Activated naive CD8-positive, alpha-beta T cell treated with anti-CD3 and anti-CD28 coated beads, Interleukin-2, amount 50 U/mL, for 16 hours (primary cell): ENCODE results near the gene TM4SF18.

Experiments used
- DNase-seq: peaks from one replicate; pipeline ENCODE4 v3.0.0-alpha.2; 2020; ENCODE audit warnings: low read depth, low spot score

TM4SF18 gene

GRCh38 chr3:149284034-149284433 is 49.4 kb downstream of the TM4SF18 start:
- DNase-seq, result no peak

GRCh38 chr3:149283401-149283800 is 50.0 kb downstream of the TM4SF18 start:
- DNase-seq, result no peak

- no peak for DNase-seq
Observed at GRCh38 chr3:149282836-149283235, 50.6 kb downstream of the TM4SF18 start.

- DNase-seq, result no peak
Observed at GRCh38 chr3:149282322-149282721, 51.1 kb downstream of the TM4SF18 start.

DNA sequence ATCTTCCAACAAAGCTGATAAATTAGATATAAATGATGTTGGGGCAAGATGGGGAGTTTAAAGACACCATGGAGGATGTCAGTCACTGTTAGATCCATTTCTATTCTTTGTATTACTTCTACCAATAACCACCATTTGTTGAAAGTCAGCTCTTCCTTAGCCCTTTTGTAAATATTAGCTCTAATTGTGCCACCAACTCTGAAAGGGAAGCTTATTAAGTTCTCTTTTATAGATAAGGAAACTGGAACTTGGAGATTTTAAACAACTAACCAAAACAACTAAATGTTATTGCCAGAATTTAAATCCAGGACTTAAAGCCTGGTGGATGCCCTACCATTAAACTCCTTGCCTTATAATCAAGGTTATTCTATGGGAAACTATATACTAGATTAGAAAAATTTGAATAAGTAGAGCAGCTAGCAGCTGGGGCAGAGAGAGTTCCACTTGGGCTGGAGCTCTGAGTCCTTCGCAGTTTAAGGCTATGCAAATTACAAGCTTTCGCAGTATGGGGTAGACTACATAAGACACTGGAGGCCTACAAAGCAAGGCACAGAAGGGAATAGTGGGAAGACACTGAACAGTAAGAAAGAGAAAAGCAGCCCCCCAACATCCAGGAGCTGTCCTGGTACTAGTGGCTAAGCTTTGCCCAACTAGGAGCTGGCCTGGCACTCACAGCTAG is 52.6 kb downstream of the TM4SF18 start:
- DNase-seq, result no peak

GRCh38 chr3:149278911-149279310 is 54.5 kb downstream of the TM4SF18 start:
- DNase-seq, result no peak

GRCh38 chr3:149277331-149277813 is 56.1 kb downstream of the TM4SF18 start:
- DNase-seq, result no peak

GRCh38 chr3:149276619-149277018 is 56.8 kb downstream of the TM4SF18 start:
- no peak for DNase-seq

DNA sequence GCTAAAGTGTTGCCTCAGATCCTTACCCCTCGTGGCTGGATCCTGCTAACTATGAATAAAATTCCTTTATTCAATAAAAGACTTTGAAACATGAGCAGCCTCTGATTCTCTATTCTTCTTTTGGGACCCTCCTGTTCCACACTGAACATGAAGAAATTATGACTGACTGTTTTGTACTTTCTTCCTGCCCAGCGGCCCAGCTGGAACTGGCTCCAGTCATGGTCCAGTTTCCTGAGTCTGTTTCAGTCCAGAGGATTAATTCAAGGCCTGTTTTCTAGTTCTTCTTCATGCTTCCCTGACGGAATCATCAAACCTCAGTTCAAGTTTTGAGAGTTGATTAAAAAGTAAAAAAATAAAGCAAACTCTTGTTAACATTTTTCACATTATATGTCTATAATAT is 59.2 kb downstream of the TM4SF18 start:
- no peak for DNase-seq

DNA sequence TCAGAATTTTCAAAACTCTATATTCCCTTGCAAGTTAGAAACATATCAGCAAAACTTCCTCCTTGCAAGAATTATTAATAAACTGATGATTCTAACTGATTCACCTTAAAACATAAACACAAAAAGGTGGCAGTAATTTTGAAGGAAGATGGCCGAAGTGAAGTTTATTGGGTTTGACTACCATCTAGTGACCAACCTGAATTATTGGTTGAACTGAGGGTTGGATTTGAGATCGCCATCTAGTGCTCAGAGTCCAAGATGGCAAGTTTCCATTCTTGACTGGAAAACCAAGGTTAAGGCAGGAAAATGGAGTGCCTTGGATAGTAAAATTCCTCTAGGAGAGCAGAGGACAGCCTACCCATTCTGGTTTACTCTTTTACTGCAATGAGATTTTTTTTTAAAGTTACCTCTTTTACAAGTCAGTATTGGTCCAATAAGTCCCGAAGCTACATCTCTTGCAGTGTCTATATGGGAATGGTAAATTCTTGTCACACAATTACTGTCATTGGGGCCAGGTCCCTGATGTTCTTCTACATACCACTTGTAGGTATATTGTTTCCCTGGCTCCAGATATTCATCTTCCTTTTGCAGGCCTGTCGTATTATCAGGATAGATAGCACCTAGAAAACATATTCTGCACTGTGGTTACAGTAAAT is 60.2 kb downstream of the TM4SF18 start:
- DNase-seq, result no peak

- DNase-seq, result no peak
Observed at GRCh38 chr3:149271669-149272068, 61.8 kb downstream of the TM4SF18 start.

- no peak for DNase-seq
Observed at GRCh38 chr3:149270180-149270579, 63.3 kb downstream of the TM4SF18 start.

GRCh38 chr3:149269687-149270086 is 63.7 kb downstream of the TM4SF18 start:
- DNase-seq, result no peak
